HG03565 (cell line): ENCODE data around the gene PTPRG.

Experiments
- ATAC-seq: cut with Tn5 transposase; IDR thresholded peaks from one replicate; pipeline ENCODE4 v1.9.1; 2021; ENCODE audit warnings: mild to moderate bottlenecking, moderate library complexity; ENCODE audit not compliant: unreplicated experiment

The PTPRG gene

GRCh38 chr3:61562042-61562720 is 810 bp downstream of the PTPRG start:
- no peak for ATAC-seq

- no peak for ATAC-seq
Measured at GRCh38 chr3:61562721-61563312, 1.4 kb downstream of the PTPRG start.

- ATAC-seq, result no peak
Measured at GRCh38 chr3:61563313-61564271, 2.2 kb downstream of the PTPRG start.

- no peak for ATAC-seq
Measured at GRCh38 chr3:61564395-61565059, 3.2 kb downstream of the PTPRG start.

GRCh38 chr3:61565569-61565968 is 4.2 kb downstream of the PTPRG start:
- no peak for ATAC-seq

GRCh38 chr3:61568127-61568526 is 6.8 kb downstream of the PTPRG start:
- no peak for ATAC-seq

GRCh38 chr3:61569856-61570580 is 8.6 kb downstream of the PTPRG start:
- no peak for ATAC-seq

- no peak for ATAC-seq
Measured at GRCh38 chr3:61570813-61571212, 9.4 kb downstream of the PTPRG start.

GRCh38 chr3:61571516-61572336 is 10.4 kb downstream of the PTPRG start:
- no peak for ATAC-seq

- no peak for ATAC-seq
Measured at GRCh38 chr3:61572879-61573278, 11.5 kb downstream of the PTPRG start.

- ATAC-seq, result no peak
Measured at GRCh38 chr3:61573441-61573840, 12.1 kb downstream of the PTPRG start.

GRCh38 chr3:61574854-61575253 is 13.5 kb downstream of the PTPRG start:
- ATAC-seq, result no peak

GRCh38 chr3:61575893-61576292 is 14.5 kb downstream of the PTPRG start:
- no peak for ATAC-seq

GRCh38 chr3:61577760-61578159 is 16.4 kb downstream of the PTPRG start:
- ATAC-seq, result no peak

- no peak for ATAC-seq
Measured at GRCh38 chr3:61578667-61579367, 17.4 kb downstream of the PTPRG start.

- no peak for ATAC-seq
Measured at GRCh38 chr3:61579685-61580084, 18.3 kb downstream of the PTPRG start.

- no peak for ATAC-seq
Measured at GRCh38 chr3:61580982-61581643, 19.7 kb downstream of the PTPRG start.

GRCh38 chr3:61582287-61582686 is 20.9 kb downstream of the PTPRG start:
- no peak for ATAC-seq

- ATAC-seq, result no peak
Measured at GRCh38 chr3:61582846-61583245, 21.5 kb downstream of the PTPRG start.
